ENCODE results near the gene SUSD2.
A peak's percentile ranks its signal among the peaks of the same experiment; 100 is the strongest.
"Not testable (repeated sequence)": the region's sequence is repeated elsewhere in the genome, so short reads cannot be mapped to it uniquely, and the experiment has no call there.

SUSD2 gene

GRCh38 chr22:24200619-24201212 is 19.4 kb downstream of the SUSD2 start:
- Histone ChIP-seq H3K36me3 (ENCODE audit: control insufficient read depth in 1 of 2, insufficient read depth in 2 of 2, low read length in 2 of 2) (no peaks in the 10 kb centered on the region), H3K27ac (ENCODE audit: low read depth, low read length) (no peak overlapping the region), H3K4me1 (ENCODE audit: control insufficient read depth in 1 of 2, insufficient read depth in 2 of 2, low read length in 2 of 2) (peaks cover 0 to 5% of the 10 kb centered on the region in 2 donors)

DNA sequence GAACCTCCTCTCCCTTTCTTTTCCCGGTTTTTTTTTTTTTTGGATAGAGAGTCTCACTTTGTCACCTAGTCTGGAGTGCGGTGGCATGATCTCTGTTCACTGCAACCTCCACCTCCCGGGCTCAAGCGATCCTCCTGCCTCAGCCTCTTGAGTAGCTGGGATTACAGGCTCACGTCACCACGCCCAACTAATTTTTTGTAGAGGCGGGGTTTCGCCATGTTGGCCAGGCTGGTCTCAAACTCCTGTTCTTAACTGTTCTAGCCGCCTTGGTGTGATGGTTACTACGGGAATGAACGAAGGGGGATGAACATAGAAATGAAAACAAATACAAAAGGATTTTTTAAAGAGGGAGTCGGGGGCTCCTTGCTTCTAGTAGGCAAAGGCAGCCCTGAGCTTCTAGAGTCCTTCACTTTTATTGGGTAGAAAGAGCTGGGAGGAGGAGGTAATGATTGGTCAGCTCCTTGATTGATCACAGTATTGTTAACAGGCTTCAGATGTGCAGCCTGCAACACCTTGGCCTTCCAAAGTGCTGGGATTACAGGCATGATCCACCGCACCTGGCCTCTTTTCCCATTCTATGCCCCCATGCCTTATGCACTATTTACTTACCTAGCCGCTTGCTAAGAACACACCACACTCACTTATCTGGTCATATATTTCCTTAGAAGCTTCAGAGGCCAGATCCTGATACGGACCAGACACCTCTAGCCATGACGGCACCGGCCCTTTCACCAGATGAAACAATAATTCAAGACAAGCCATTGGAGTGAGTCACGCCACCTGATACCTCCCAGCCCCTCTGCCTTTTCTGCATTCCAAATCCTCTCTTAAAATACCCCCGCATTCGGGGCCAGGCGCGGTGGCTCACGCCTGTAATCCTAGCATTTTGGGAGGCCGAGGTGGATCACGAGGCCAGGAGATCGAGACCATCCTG is 20.7 kb downstream of the SUSD2 start:
- H3K9me3 ChIP-seq (ENCODE audit: control insufficient read depth in 1 of 2, low read length in 2 of 2), result no peaks in the 10 kb centered on the region
- H3K9ac ChIP-seq (ENCODE audit: low read depth in 1 of 2, low read length in 2 of 2), result no peak overlapping the region
- H3K27me3 ChIP-seq (ENCODE audit: control insufficient read depth in 1 of 2, insufficient read depth in 2 of 2, low read length in 2 of 2), result no peaks in the 10 kb centered on the region
- H3K36me3 ChIP-seq (ENCODE audit: control insufficient read depth in 1 of 2, insufficient read depth in 2 of 2, low read length in 2 of 2), result no peaks in the 10 kb centered on the region
- no peak overlapping the region for H3K4me3 ChIP-seq (ENCODE audit: low read depth in 1 of 2, low read length in 2 of 2)
- H3K4me1 ChIP-seq (ENCODE audit: control insufficient read depth in 1 of 2, insufficient read depth in 2 of 2, low read length in 2 of 2), result no peaks in the 10 kb centered on the region
- H3K27ac ChIP-seq (ENCODE audit: low read depth, low read length), result no peak overlapping the region

More at GRCh38 chr22:24200619-24201212, 19.4 kb downstream of the SUSD2 start:
- H3K9ac ChIP-seq (ENCODE audit: low read depth in 1 of 2, low read length in 2 of 2), result no peak overlapping the region
- H3K4me3 ChIP-seq (ENCODE audit: low read depth in 1 of 2, low read length in 2 of 2), result no peak overlapping the region
- no peaks in the 10 kb centered on the region for H3K9me3 ChIP-seq (ENCODE audit: control insufficient read depth in 1 of 2, low read length in 2 of 2)
- no peaks in the 10 kb centered on the region for H3K27me3 ChIP-seq (ENCODE audit: control insufficient read depth in 1 of 2, insufficient read depth in 2 of 2, low read length in 2 of 2)

- H3K4me3 ChIP-seq (ENCODE audit: low read depth in 1 of 2, low read length in 2 of 2); H3K27ac ChIP-seq (ENCODE audit: low read depth, low read length); H3K36me3 ChIP-seq (ENCODE audit: control insufficient read depth in 1 of 2, insufficient read depth in 2 of 2, low read length in 2 of 2); H3K4me1 ChIP-seq (ENCODE audit: control insufficient read depth in 1 of 2, insufficient read depth in 2 of 2, low read length in 2 of 2); H3K9me3 ChIP-seq (ENCODE audit: control insufficient read depth in 1 of 2, low read length in 2 of 2); H3K27me3 ChIP-seq (ENCODE audit: control insufficient read depth in 1 of 2, insufficient read depth in 2 of 2, low read length in 2 of 2); H3K9ac ChIP-seq (ENCODE audit: low read depth in 1 of 2, low read length in 2 of 2): not testable (repeated sequence)
These were observed 22.6 kb downstream of the SUSD2 start for GRCh38 chr22:24203856-24204255.

DNA sequence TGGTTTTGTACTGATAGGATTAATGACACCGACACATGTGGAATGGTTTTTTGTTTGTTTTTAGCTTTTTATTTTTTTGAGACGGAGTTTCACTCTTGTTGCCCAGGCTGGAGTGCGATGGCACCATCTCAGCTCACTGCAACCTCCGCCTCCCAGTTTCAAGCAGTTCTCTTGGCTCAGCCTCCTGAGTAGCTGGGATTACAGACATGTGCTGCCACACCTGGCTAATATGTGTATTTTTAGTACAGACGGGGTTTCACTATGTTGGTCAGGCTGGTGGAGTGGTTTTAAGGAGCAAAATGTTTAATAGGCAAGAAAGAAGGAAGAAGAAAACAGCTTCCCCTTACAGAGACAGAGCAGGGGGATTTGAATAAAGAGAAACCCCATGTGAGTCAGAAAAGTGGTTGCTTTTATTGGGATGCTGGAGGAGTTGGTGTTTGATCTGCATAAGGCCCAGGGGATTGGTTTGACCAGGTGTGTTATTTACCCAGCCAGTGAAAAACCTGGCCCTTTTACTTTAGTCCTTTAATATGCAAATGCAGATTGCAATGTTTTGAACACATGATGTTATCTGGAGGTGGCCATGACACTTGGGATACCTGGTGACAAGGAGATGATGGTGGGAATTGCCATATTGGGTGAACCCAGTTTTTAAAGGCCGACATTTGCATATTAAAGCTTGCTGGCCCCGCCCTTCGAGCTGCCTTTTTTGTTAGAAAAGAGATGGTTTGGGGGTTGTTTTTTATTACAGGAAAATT is 24.3 kb downstream of the SUSD2 start:
- Histone ChIP-seq H3K9me3 (ENCODE audit: control insufficient read depth in 1 of 2, low read length in 2 of 2) (no peaks in the 10 kb centered on the region), H3K4me3 (ENCODE audit: low read depth in 1 of 2, low read length in 2 of 2) (no peak overlapping the region), H3K27me3 (ENCODE audit: control insufficient read depth in 1 of 2, insufficient read depth in 2 of 2, low read length in 2 of 2) (no peaks in the 10 kb centered on the region), H3K4me1 (ENCODE audit: control insufficient read depth in 1 of 2, insufficient read depth in 2 of 2, low read length in 2 of 2) (peaks cover 4 to 5% of the 10 kb centered on the region in 2 donors), H3K9ac (ENCODE audit: low read depth in 1 of 2, low read length in 2 of 2) (no peak overlapping the region), H3K36me3 (ENCODE audit: control insufficient read depth in 1 of 2, insufficient read depth in 2 of 2, low read length in 2 of 2) (no peaks in the 10 kb centered on the region), H3K27ac (ENCODE audit: low read depth, low read length) (no peak overlapping the region)

DNA sequence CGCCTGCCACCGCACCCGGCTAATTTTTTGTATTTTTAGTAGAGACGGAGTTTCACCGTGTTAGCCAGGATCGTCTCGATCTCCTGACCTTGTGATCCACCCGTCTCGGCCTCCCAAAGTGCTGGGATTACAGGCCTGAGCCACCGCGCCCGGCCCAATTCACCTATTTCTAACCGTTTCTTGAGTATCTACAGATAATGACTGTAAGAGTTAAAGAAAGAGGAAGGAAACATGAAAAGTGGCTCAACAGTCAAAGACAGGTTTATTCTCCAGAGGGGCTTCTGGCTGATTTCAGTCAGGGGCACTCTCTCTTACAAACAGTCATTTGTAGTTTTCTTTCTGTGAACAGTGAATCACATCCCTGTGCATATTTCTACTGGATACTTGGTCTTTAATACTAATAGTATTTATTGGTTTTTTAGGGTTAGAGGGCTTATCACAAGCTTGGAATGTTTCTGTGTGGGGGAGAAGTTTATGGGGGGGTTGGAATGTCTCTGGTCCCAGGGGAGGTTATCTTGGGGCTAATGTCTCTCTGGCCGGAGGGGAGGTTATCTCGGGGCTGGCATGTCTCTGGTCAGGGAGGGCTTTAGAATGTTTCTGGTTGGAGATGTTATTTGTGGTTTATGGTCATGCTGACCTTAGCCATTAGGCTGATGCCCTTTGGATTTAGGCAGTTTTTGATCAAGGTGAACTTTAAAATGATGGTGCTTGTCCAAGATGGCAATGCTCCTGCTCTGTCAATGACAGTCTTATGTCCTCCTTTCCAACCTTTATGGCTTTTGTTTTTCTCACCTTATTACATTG is 25.4 kb downstream of the SUSD2 start:
- H3K27me3 ChIP-seq (ENCODE audit: control insufficient read depth in 1 of 2, insufficient read depth in 2 of 2, low read length in 2 of 2); H3K36me3 ChIP-seq (ENCODE audit: control insufficient read depth in 1 of 2, insufficient read depth in 2 of 2, low read length in 2 of 2); H3K9ac ChIP-seq (ENCODE audit: low read depth in 1 of 2, low read length in 2 of 2); H3K4me1 ChIP-seq (ENCODE audit: control insufficient read depth in 1 of 2, insufficient read depth in 2 of 2, low read length in 2 of 2); H3K9me3 ChIP-seq (ENCODE audit: control insufficient read depth in 1 of 2, low read length in 2 of 2); H3K4me3 ChIP-seq (ENCODE audit: low read depth in 1 of 2, low read length in 2 of 2): not testable (repeated sequence)
- peak overlapping the region; percentile 36 for H3K27ac ChIP-seq (ENCODE audit: low read depth, low read length)

- H3K4me1 ChIP-seq (ENCODE audit: control insufficient read depth in 1 of 2, insufficient read depth in 2 of 2, low read length in 2 of 2), result peaks cover 4 to 5% of the 10 kb centered on the region in 2 donors
- no peaks in the 10 kb centered on the region for H3K27me3 ChIP-seq (ENCODE audit: control insufficient read depth in 1 of 2, insufficient read depth in 2 of 2, low read length in 2 of 2)
- H3K4me3 ChIP-seq (ENCODE audit: low read depth in 1 of 2, low read length in 2 of 2), result no peak overlapping the region
- H3K36me3 ChIP-seq (ENCODE audit: control insufficient read depth in 1 of 2, insufficient read depth in 2 of 2, low read length in 2 of 2), result no peaks in the 10 kb centered on the region
- peak overlapping the region in 1 of 2 donors; percentile 1 for H3K9ac ChIP-seq (ENCODE audit: low read depth in 1 of 2, low read length in 2 of 2)
- H3K9me3 ChIP-seq (ENCODE audit: control insufficient read depth in 1 of 2, low read length in 2 of 2), result no peaks in the 10 kb centered on the region
- peak overlapping the region; percentile 58 for H3K27ac ChIP-seq (ENCODE audit: low read depth, low read length)
These were observed 26.2 kb downstream of the SUSD2 start for GRCh38 chr22:24207264-24208011.

DNA sequence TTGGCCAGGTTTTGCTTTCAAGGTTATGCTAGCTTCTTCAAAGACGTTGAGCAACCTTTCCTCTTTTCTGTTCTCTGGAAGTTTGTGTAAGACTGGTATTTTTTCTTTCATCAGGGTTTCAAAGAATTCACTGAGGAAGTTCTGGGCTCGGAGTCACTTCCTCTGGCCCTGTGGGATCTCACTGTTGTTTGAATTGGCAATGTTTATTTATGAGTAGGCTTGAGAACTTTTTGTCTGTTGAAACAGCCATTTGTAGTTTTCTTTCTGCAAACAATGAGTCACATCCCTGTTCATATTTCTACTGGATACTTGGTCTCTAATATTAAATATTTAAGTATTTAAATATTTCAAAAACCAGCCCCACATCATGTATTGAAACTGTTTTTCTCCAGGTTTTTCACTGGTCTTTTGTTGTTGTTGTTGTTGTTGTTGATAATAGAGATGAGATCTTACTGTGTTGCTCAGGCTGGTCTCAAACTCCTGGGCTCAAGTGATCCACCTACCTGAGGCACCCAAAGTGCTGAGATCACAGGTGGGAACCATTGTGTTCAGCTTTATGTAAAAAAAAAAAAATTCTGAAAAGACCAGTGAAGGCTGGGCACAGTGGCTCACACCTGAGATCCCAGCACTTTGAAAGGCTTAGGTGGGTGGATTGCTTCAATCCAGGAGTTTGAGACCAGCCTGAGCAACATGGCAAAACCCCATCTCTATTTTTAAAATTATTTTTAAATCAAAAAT is 26.9 kb downstream of the SUSD2 start:
- peak overlapping the region in 1 of 2 donors; percentile 1 for H3K9ac ChIP-seq (ENCODE audit: low read depth in 1 of 2, low read length in 2 of 2)
- H3K4me1 ChIP-seq (ENCODE audit: control insufficient read depth in 1 of 2, insufficient read depth in 2 of 2, low read length in 2 of 2), result peaks cover 4 to 5% of the 10 kb centered on the region in 2 donors
- H3K36me3 ChIP-seq (ENCODE audit: control insufficient read depth in 1 of 2, insufficient read depth in 2 of 2, low read length in 2 of 2), result no peaks in the 10 kb centered on the region
- H3K9me3 ChIP-seq (ENCODE audit: control insufficient read depth in 1 of 2, low read length in 2 of 2), result no peaks in the 10 kb centered on the region
- H3K27ac ChIP-seq (ENCODE audit: low read depth, low read length), result no peak overlapping the region
- H3K27me3 ChIP-seq (ENCODE audit: control insufficient read depth in 1 of 2, insufficient read depth in 2 of 2, low read length in 2 of 2), result no peaks in the 10 kb centered on the region
- no peak overlapping the region for H3K4me3 ChIP-seq (ENCODE audit: low read depth in 1 of 2, low read length in 2 of 2)

DNA sequence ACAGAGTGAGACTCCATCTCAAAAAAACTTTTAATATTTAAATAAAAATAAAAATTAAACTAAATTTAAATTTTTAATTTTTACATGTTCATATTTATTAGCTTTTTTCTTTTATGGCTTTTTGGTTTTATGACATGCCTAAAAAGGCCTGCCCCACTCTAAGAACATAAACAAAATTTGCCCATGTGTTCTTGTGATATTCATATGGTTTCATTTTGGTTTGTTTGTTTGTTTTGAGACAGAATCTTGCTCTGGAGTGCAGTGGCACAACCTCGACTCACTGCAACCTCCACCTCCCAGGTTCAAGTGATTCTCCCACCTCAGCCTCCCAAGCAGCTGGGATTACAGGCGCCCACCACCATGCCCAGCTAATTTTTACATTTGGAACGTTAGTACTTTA is 27.7 kb downstream of the SUSD2 start:
- Histone ChIP-seq H3K36me3 (ENCODE audit: control insufficient read depth in 1 of 2, insufficient read depth in 2 of 2, low read length in 2 of 2) (no peaks in the 10 kb centered on the region), H3K4me3 (ENCODE audit: low read depth in 1 of 2, low read length in 2 of 2) (no peak overlapping the region), H3K27ac (ENCODE audit: low read depth, low read length) (no peak overlapping the region), H3K9me3 (ENCODE audit: control insufficient read depth in 1 of 2, low read length in 2 of 2) (no peaks in the 10 kb centered on the region), H3K27me3 (ENCODE audit: control insufficient read depth in 1 of 2, insufficient read depth in 2 of 2, low read length in 2 of 2) (no peaks in the 10 kb centered on the region), H3K9ac (ENCODE audit: low read depth in 1 of 2, low read length in 2 of 2) (no peak overlapping the region), H3K4me1 (ENCODE audit: control insufficient read depth in 1 of 2, insufficient read depth in 2 of 2, low read length in 2 of 2) (peaks cover 4 to 5% of the 10 kb centered on the region in 2 donors)

GRCh38 chr22:24209687-24210086 is 28.4 kb downstream of the SUSD2 start:
- H3K27me3 ChIP-seq (ENCODE audit: control insufficient read depth in 1 of 2, insufficient read depth in 2 of 2, low read length in 2 of 2), result no peaks in the 10 kb centered on the region
- no peaks in the 10 kb centered on the region for H3K36me3 ChIP-seq (ENCODE audit: control insufficient read depth in 1 of 2, insufficient read depth in 2 of 2, low read length in 2 of 2)
- H3K4me1 ChIP-seq (ENCODE audit: control insufficient read depth in 1 of 2, insufficient read depth in 2 of 2, low read length in 2 of 2), result peaks cover 4 to 5% of the 10 kb centered on the region in 2 donors
- no peak overlapping the region for H3K27ac ChIP-seq (ENCODE audit: low read depth, low read length)
- H3K9ac ChIP-seq (ENCODE audit: low read depth in 1 of 2, low read length in 2 of 2), result no peak overlapping the region
- H3K9me3 ChIP-seq (ENCODE audit: control insufficient read depth in 1 of 2, low read length in 2 of 2), result no peaks in the 10 kb centered on the region
- H3K4me3 ChIP-seq (ENCODE audit: low read depth in 1 of 2, low read length in 2 of 2), result no peak overlapping the region

All from duodenal mucosa (tissue), 2 donors.